ENCODE measurements around the gene TLK2.
"Not testable (repeated sequence)": the region's sequence is repeated elsewhere in the genome, so short reads cannot be mapped to it uniquely, and the experiment has no call there.

TLK2 gene

DNA sequence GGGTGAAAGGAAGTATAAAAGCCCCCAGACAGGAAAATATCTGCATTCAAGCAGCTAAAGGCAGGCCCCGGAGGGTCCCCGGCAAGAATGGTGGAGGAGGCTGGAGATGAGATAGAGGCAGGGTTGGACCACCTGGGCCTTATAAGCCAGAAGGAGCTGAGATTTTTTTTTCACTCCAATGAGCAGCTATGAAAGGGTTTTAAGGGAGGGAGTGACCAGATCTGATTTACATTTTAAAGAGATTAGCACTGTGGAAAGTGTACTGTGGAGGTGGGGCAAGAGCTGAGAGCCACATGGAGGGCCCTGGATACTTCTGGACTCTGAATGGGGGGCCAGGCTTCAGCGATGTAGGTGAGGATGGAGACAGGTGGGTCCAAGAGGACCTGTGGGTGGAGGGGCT lies 14.2 kb upstream of the TLK2 start:
- not testable (repeated sequence) for H3K27ac ChIP-seq (ENCODE audit: low read depth, low read length); H3K9me3 ChIP-seq (ENCODE audit: control insufficient read depth in 5 of 5, low read length in 5 of 5); H3K27me3 ChIP-seq (ENCODE audit: control insufficient read depth in 5 of 5, insufficient read depth in 4 of 5, low read length in 5 of 5); H3K4me3 ChIP-seq (ENCODE audit: low read depth in 1 of 5, low read length in 5 of 5); H3K36me3 ChIP-seq (ENCODE audit: control insufficient read depth in 5 of 5, insufficient read depth in 5 of 5, low read length in 5 of 5); H3K9ac ChIP-seq (ENCODE audit: low read length in 5 of 5); H3K4me1 ChIP-seq (ENCODE audit: control insufficient read depth in 5 of 5, insufficient read depth in 5 of 5, low read length in 5 of 5)

- H3K9ac ChIP-seq (ENCODE audit: low read length in 5 of 5); H3K4me1 ChIP-seq (ENCODE audit: control insufficient read depth in 5 of 5, insufficient read depth in 5 of 5, low read length in 5 of 5); H3K27ac ChIP-seq (ENCODE audit: low read depth, low read length); H3K9me3 ChIP-seq (ENCODE audit: control insufficient read depth in 5 of 5, low read length in 5 of 5); H3K4me3 ChIP-seq (ENCODE audit: low read depth in 1 of 5, low read length in 5 of 5); H3K27me3 ChIP-seq (ENCODE audit: control insufficient read depth in 5 of 5, insufficient read depth in 4 of 5, low read length in 5 of 5); H3K36me3 ChIP-seq (ENCODE audit: control insufficient read depth in 5 of 5, insufficient read depth in 5 of 5, low read length in 5 of 5): not testable (repeated sequence)
Observed at GRCh38 chr17:62465271-62465670, 13.4 kb upstream of the TLK2 start.

GRCh38 chr17:62470666-62471379 lies 7.8 kb upstream of the TLK2 start:
- not testable (repeated sequence) for H3K36me3 ChIP-seq (ENCODE audit: control insufficient read depth in 5 of 5, insufficient read depth in 5 of 5, low read length in 5 of 5); H3K4me3 ChIP-seq (ENCODE audit: low read depth in 1 of 5, low read length in 5 of 5); H3K4me1 ChIP-seq (ENCODE audit: control insufficient read depth in 5 of 5, insufficient read depth in 5 of 5, low read length in 5 of 5); H3K27me3 ChIP-seq (ENCODE audit: control insufficient read depth in 5 of 5, insufficient read depth in 4 of 5, low read length in 5 of 5); H3K9me3 ChIP-seq (ENCODE audit: control insufficient read depth in 5 of 5, low read length in 5 of 5); H3K9ac ChIP-seq (ENCODE audit: low read length in 5 of 5); H3K27ac ChIP-seq (ENCODE audit: low read depth, low read length)

DNA sequence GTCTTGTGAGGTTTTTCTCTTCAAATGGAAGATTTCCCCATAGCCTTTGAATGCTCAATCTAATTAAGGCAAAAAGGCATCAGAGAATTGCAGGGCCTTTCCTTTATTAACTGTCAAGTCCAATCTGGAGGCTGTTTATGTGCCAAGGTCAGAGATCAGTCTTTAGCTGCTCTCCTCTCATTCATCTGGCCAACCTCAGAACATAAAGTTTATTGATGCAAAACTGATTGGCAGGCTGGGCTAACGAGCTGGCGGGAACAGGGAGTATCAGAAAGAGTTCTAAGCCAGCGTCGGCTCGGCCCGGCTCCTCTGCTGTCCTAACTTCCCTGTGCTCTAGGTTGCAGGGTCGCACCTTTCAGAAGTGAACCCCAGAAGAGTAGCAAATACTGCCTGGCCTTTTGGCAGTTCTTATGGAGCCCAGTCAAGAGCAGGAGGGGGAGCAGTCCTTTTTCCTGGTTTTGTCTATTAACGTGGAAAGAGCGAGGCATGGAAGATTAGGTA lies 7.2 kb upstream of the TLK2 start:
- H3K27me3 ChIP-seq (ENCODE audit: control insufficient read depth in 5 of 5, insufficient read depth in 4 of 5, low read length in 5 of 5); H3K9ac ChIP-seq (ENCODE audit: low read length in 5 of 5); H3K9me3 ChIP-seq (ENCODE audit: control insufficient read depth in 5 of 5, low read length in 5 of 5); H3K4me1 ChIP-seq (ENCODE audit: control insufficient read depth in 5 of 5, insufficient read depth in 5 of 5, low read length in 5 of 5); H3K27ac ChIP-seq (ENCODE audit: low read depth, low read length); H3K4me3 ChIP-seq (ENCODE audit: low read depth in 1 of 5, low read length in 5 of 5); H3K36me3 ChIP-seq (ENCODE audit: control insufficient read depth in 5 of 5, insufficient read depth in 5 of 5, low read length in 5 of 5): not testable (repeated sequence)

DNA sequence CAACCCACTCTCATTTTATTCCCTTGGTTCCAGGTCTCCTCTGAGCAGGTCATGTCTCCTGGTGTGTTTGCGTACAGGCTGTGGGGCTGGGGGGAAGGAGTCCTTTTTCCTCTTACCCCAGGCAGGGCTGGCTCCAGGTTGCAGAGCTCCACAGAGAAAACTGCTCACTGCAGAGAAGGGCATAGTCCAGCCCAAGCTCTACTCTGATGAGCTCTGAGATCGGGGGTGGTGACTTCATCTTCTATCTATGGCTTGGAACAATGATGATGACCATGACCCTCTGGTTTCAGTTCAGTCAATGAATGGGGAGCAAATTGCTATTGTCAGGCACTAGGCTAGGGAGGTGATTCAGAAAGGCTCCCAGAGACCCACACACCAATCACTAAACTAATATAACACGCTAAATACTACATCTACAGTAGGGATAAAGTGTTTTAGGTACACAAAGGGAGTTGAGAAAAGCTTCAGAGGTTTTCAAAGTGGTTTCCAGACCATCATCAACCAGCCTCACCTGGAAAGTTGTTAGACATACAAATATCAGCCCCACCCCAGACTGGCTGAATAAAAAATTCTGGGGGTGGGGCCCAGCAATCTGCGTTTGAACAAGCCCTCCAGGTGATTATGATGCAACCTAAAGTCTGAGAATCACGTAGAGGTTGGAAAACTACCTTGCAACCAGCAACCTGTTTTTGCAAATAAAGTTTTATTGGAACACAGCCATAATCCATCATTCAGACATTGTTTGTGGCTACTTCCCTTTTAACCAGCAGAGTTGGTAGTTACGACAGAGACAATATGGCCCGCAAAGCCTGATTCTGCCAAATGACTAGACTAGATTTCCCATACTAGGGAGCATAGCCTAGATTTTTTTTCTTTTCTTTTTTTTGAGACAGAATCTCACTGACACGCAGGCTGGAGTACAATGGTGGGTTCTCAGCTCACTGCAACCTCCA lies 5.3 kb upstream of the TLK2 start:
- not testable (repeated sequence) for H3K9ac ChIP-seq (ENCODE audit: low read length in 5 of 5); H3K36me3 ChIP-seq (ENCODE audit: control insufficient read depth in 5 of 5, insufficient read depth in 5 of 5, low read length in 5 of 5); H3K4me3 ChIP-seq (ENCODE audit: low read depth in 1 of 5, low read length in 5 of 5); H3K9me3 ChIP-seq (ENCODE audit: control insufficient read depth in 5 of 5, low read length in 5 of 5); H3K27ac ChIP-seq (ENCODE audit: low read depth, low read length); H3K27me3 ChIP-seq (ENCODE audit: control insufficient read depth in 5 of 5, insufficient read depth in 4 of 5, low read length in 5 of 5)
- peaks cover 0 to 14% (median 8%) of the 10 kb centered on the region in 5 donors for H3K4me1 ChIP-seq (ENCODE audit: control insufficient read depth in 5 of 5, insufficient read depth in 5 of 5, low read length in 5 of 5)

DNA sequence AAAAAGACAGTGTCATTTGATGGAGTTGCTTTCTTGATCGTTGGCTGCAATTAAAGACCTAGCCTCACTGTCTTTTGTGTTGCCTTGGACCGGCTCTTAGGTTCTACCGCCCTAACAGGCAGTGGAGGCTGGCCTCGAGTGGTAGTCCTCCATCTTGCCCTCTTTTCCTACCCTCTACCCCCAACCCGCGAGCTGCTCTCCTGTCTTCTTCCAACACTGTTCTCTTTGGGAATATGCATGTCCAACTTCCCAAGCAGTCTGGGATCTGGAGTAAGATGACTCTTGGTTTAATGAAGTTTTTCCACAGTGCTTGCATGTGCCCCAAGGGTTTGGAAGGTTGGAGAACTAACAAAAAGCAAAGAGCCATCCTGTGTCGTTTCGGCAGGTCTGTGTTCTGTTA lies 1.5 kb upstream of the TLK2 start:
- H3K4me3 ChIP-seq (ENCODE audit: low read depth in 1 of 5, low read length in 5 of 5): peak overlapping the region in 3 of 5 donors; percentile 59 to 67 (median 63)
- not testable (repeated sequence) for H3K27me3 ChIP-seq (ENCODE audit: control insufficient read depth in 5 of 5, insufficient read depth in 4 of 5, low read length in 5 of 5); H3K9ac ChIP-seq (ENCODE audit: low read length in 5 of 5)

GRCh38 chr17:62477718-62478408 lies 762 bp upstream of the TLK2 start:
- peak overlapping the region in 4 of 5 donors; percentile 14 to 80 (median 70) for H3K9ac ChIP-seq (ENCODE audit: low read length in 5 of 5)
- not testable (repeated sequence) for H3K27me3 ChIP-seq (ENCODE audit: control insufficient read depth in 5 of 5, insufficient read depth in 4 of 5, low read length in 5 of 5); H3K9me3 ChIP-seq (ENCODE audit: control insufficient read depth in 5 of 5, low read length in 5 of 5); H3K36me3 ChIP-seq (ENCODE audit: control insufficient read depth in 5 of 5, insufficient read depth in 5 of 5, low read length in 5 of 5)
- H3K4me3 ChIP-seq (ENCODE audit: low read depth in 1 of 5, low read length in 5 of 5): peak overlapping the region; percentile 53 to 67 (median 59)
- H3K4me1 ChIP-seq (ENCODE audit: control insufficient read depth in 5 of 5, insufficient read depth in 5 of 5, low read length in 5 of 5): peaks cover 0 to 23% (median 17%) of the 10 kb centered on the region in 5 donors
- H3K27ac ChIP-seq (ENCODE audit: low read depth, low read length): peak overlapping the region; percentile 50

More for the DNA sequence above, 1.5 kb upstream of the TLK2 start:
- Histone ChIP-seq H3K27ac (ENCODE audit: low read depth, low read length) (peak overlapping the region; percentile 50), H3K4me1 (ENCODE audit: control insufficient read depth in 5 of 5, insufficient read depth in 5 of 5, low read length in 5 of 5) (peaks cover 0 to 21% (median 17%) of the 10 kb centered on the region in 5 donors)
- H3K36me3 ChIP-seq (ENCODE audit: control insufficient read depth in 5 of 5, insufficient read depth in 5 of 5, low read length in 5 of 5); H3K9me3 ChIP-seq (ENCODE audit: control insufficient read depth in 5 of 5, low read length in 5 of 5): not testable (repeated sequence)

GRCh38 chr17:62478880-62479638 lies 434 bp downstream of the TLK2 start:
- Histone ChIP-seq H3K4me1 (ENCODE audit: control insufficient read depth in 5 of 5, insufficient read depth in 5 of 5, low read length in 5 of 5) (peaks cover 0 to 24% (median 17%) of the 10 kb centered on the region in 5 donors), H3K27ac (ENCODE audit: low read depth, low read length) (peak overlapping the region; percentile 59), H3K9ac (ENCODE audit: low read length in 5 of 5) (peak overlapping the region in 3 of 5 donors; percentile 85 to 86 (median 86)), H3K4me3 (ENCODE audit: low read depth in 1 of 5, low read length in 5 of 5) (peak overlapping the region in 4 of 5 donors; percentile 59 to 75 (median 66))
- not testable (repeated sequence) for H3K27me3 ChIP-seq (ENCODE audit: control insufficient read depth in 5 of 5, insufficient read depth in 4 of 5, low read length in 5 of 5); H3K9me3 ChIP-seq (ENCODE audit: control insufficient read depth in 5 of 5, low read length in 5 of 5); H3K36me3 ChIP-seq (ENCODE audit: control insufficient read depth in 5 of 5, insufficient read depth in 5 of 5, low read length in 5 of 5)

- peak overlapping the region; percentile 12 to 86 (median 85) for H3K9ac ChIP-seq (ENCODE audit: low read length in 5 of 5)
Observed at GRCh38 chr17:62479639-62480258, 1.1 kb downstream of the TLK2 start.

More at GRCh38 chr17:62479639-62480258, 1.1 kb downstream of the TLK2 start:
- not testable (repeated sequence) for H3K9me3 ChIP-seq (ENCODE audit: control insufficient read depth in 5 of 5, low read length in 5 of 5); H3K36me3 ChIP-seq (ENCODE audit: control insufficient read depth in 5 of 5, insufficient read depth in 5 of 5, low read length in 5 of 5); H3K27me3 ChIP-seq (ENCODE audit: control insufficient read depth in 5 of 5, insufficient read depth in 4 of 5, low read length in 5 of 5)
- Histone ChIP-seq H3K4me1 (ENCODE audit: control insufficient read depth in 5 of 5, insufficient read depth in 5 of 5, low read length in 5 of 5) (peaks cover 0 to 24% (median 17%) of the 10 kb centered on the region in 5 donors), H3K4me3 (ENCODE audit: low read depth in 1 of 5, low read length in 5 of 5) (peak overlapping the region; percentile 59 to 80 (median 71)), H3K27ac (ENCODE audit: low read depth, low read length) (peak overlapping the region; percentile 59)
